ENCODE measurements around the gene COMP.

DNA sequence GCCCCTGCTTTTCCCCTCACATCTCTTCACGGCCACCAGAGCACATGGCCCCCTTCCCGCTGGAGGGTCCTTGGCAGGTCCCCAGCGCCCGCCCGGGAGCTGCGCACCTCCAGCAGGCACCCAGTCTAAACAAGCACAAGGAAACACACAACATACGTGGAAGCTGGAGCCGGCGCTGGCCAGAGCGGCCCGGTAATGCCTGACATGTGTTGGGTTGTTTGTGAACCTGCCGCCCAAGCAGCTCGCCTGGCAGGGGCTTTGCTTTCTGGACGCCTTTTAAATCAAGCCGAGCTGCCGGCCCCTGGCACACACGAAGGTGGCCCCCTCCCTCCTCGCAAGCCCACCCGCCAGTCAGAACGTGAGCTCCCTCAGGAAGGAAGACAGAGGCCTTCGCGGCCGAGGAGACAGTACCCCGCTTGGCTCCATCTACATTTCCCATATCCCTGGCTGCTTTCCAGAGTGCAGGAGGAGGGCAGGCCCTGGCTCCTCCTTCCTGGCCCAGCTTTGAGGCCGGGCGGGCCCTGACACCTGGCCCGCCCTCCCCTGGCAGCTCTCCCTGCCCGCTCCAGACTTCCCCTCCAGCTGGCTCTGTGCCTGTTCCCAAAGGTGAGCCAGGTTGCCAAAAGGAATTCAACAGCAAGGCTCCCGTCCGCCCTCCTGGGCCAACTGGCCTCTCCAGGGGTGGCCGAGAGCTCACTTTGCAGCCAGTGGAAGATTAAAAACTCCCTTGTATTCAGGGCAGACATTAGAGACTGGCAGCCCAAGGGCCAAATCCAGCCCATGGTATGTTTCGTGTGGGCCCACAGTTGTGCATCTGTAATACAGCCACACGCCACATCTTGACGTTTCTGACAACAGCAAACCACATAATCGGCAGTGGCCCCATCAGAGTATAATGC lies 28.7 kb downstream of the COMP start:
- TF ChIP-seq, protein P1, sequence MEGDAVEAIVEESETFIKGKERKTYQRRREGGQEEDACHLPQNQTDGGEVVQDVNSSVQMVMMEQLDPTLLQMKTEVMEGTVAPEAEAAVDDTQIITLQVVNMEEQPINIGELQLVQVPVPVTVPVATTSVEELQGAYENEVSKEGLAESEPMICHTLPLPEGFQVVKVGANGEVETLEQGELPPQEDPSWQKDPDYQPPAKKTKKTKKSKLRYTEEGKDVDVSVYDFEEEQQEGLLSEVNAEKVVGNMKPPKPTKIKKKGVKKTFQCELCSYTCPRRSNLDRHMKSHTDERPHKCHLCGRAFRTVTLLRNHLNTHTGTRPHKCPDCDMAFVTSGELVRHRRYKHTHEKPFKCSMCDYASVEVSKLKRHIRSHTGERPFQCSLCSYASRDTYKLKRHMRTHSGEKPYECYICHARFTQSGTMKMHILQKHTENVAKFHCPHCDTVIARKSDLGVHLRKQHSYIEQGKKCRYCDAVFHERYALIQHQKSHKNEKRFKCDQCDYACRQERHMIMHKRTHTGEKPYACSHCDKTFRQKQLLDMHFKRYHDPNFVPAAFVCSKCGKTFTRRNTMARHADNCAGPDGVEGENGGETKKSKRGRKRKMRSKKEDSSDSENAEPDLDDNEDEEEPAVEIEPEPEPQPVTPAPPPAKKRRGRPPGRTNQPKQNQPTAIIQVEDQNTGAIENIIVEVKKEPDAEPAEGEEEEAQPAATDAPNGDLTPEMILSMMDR (IDR thresholded peaks at IDR 0.05): no peak
- TF ChIP-seq ATF1 (CRISPR knock-in tag; IDR thresholded peaks at IDR 0.05) (no peak), SMAD3 (CRISPR knock-in tag; IDR thresholded peaks at IDR 0.05; ENCODE audit: borderline replicate concordance) (no peak), ETV6 (CRISPR knock-in tag; IDR thresholded peaks at IDR 0.05) (no peak), SP1 (CRISPR knock-in tag; conservative IDR thresholded peaks at IDR 0.05) (no peak)

Data from WTC11 (cell line).